Kidney (tissue), 14 donors: ENCODE data around the gene OLIG2. TPM values are rescaled to one million over a fixed set of nuclear protein-coding genes. Genes with fewer than 3 reads are reported as not detected.

Experiments used
- DNase-seq, 5 donors: peaks; one replicate each; pipeline ENCODE4 v3.0.0-alpha.2; 2013 to 2020
- FAIRE-seq: peaks from 2 replicates; lab custom pipeline; 2012; peaks lifted over from hg19 to GRCh38; lab: Jason Lieb, UNC
- H3K27ac ChIP-seq, 2 donors: one replicate each; pipeline ENCODE4 v1.7.0; 2013; ENCODE audit warnings: low read depth in 2 of 2, low read length in 2 of 2, inconsistent platforms in 1 of 2
- H3K27me3 ChIP-seq: one replicate; pipeline ENCODE4 v1.7.1; 2013; ENCODE audit warnings: low read length, inconsistent platforms; ENCODE audit not compliant: control insufficient read depth, insufficient read depth
- H3K36me3 ChIP-seq, 3 donors: one replicate each; pipeline versions ENCODE4 v1.7.0 to v1.7.1; 2013; ENCODE audit warnings: low read length in 3 of 3, control low read depth in 1 of 3, inconsistent platforms in 1 of 3; ENCODE audit not compliant: insufficient read depth in 3 of 3, control insufficient read depth in 2 of 3
- H3K4me1 ChIP-seq, 3 donors: one replicate each; pipeline versions ENCODE4 v1.7.0 to v1.7.1; 2013; ENCODE audit warnings: low read length in 3 of 3, inconsistent platforms in 1 of 3, low read depth in 1 of 3; ENCODE audit not compliant: control insufficient read depth in 2 of 3, insufficient read depth in 2 of 3
- H3K4me3 ChIP-seq, 3 donors: one replicate each; pipeline versions ENCODE4 v1.7.0 to v1.8.1; 2013; ENCODE audit warnings: low read length in 3 of 3, control low read depth in 1 of 3, inconsistent platforms in 1 of 3
- H3K9ac ChIP-seq, 3 donors: one replicate each; pipeline versions ENCODE4 v1.7.0 to v1.7.1; 2013; ENCODE audit warnings: low read length in 3 of 3, control low read depth in 1 of 3, inconsistent platforms in 1 of 3
- H3K9me3 ChIP-seq, 3 donors: one replicate each; pipeline versions ENCODE4 v1.7.0 to v1.7.1; 2013; ENCODE audit warnings: low read length in 3 of 3, control low read depth in 1 of 3, inconsistent platforms in 1 of 3; ENCODE audit not compliant: control insufficient read depth in 2 of 3, insufficient read depth in 1 of 3
- CTCF ChIP-seq: IDR thresholded peaks from 3 replicates; pipeline ENCODE4 v1.5.1; 2012; ENCODE audit warnings: mild to moderate bottlenecking, moderate library complexity, borderline replicate concordance; ENCODE audit not compliant: insufficient read depth; ENCODE audit errors: extremely low read depth
- intact Hi-C: fragments of 100-400 bp; cut with DNase I; formaldehyde crosslinking; loops from one replicate; pipeline ENCODE4 v1.11.1; 2022
- polyA plus RNA-seq: library from polyadenylated mRNA; stranded (reverse); fragments of 350-450 nt; fragmentation: Illumina TruSeq; extraction: RNeasy Lipid Tissue Mini Kit (QIAGEN cat#74804); gene quantifications from one replicate; pipeline ENCODE4 v1.2.3, GENCODE V29; 2014; ENCODE audit warnings: low read depth, low replicate concordance; ENCODE audit not compliant: insufficient read depth
- total RNA-seq: library from RNA; stranded (reverse); fragmentation: NEBNext Ultra II Directional; extraction: Animal tissue kit (Norgen Biotek cat#: 25700); gene quantifications from one replicate; pipeline ENCODE4 v1.2.1, GENCODE V29; 2021
- donor health status: control.
- donor health status: control.
- donor health status: control.
- donor health status: control.
- donor health status: control.
- donor health status: DM: yes; HTN: yes; CAD: no.
- donor health status: Normal renal cell carcinoma (clear cell type).

OLIG2 gene
- total and polyA plus RNA-seq, 2 donors from 2014 or later = not detected

GRCh38 chr21:33029975-33030461, 4.3 kb downstream of the OLIG2 start:
- no peak for FAIRE-seq
- H3K4me3 ChIP-seq = no peak overlapping the region
- no peak overlapping the region for H3K27ac ChIP-seq
- H3K36me3 ChIP-seq = no peaks in the 10 kb centered on the region
- H3K9me3 ChIP-seq = no peaks in the 10 kb centered on the region
- TF ChIP-seq CTCF = no peak
- H3K4me1 ChIP-seq = peaks cover 0 to 8% (median 0%) of the 10 kb centered on the region in 3 donors
- intact Hi-C loops = no loop called here
- H3K27me3 ChIP-seq = peaks cover 72% of the 10 kb centered on the region
- DNase-seq = no peak
- no peak overlapping the region for H3K9ac ChIP-seq

- Histone ChIP-seq H3K27ac (no peak overlapping the region), H3K36me3 (no peaks in the 10 kb centered on the region), H3K9ac (no peak overlapping the region), H3K27me3 (peaks cover 67% of the 10 kb centered on the region), H3K4me1 (peaks cover 0 to 8% (median 0%) of the 10 kb centered on the region in 3 donors), H3K9me3 (no peaks in the 10 kb centered on the region), H3K4me3 (no peak overlapping the region)
- TF ChIP-seq CTCF = no peak
- intact Hi-C loops = no loop called here
- FAIRE-seq = no peak
- no peak for DNase-seq
Observed at GRCh38 chr21:33030633-33031032, 4.9 kb downstream of the OLIG2 start.

DNA sequence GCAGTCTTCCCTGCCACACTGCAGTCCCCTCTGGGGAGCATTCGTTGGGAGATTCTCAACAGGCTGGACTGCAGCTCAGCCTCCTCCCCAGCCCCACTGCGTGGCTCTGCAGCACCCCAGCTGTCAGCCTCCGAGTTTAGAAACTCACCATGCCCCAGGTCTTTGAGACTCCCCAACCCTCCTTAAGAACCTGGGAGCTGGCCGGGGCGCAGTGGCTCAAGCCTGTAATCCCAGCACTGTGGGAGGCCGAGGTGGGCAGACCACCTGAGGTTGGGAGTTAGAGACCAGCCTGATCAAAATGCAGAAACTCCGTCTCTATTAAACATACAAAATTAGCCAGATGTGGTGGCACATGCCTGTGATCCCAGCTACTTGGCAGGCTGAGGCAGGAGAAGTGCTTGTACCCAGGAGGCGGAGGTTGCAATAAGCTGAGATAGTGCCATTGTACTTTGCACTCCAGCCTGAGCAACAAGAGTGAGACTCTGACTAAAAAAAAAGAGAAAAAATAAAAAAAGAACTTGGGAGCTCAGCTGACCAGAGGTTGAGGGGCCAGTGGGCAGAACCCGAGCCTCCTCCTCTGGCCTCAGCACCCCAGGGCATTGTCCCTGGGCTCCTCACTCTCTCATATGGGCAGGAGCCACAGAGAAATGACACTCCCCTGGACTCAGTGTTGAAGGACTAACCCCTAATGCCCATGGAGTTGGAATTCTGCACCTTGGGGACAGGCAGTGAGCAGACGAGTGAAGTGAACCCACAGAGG, 5.6 kb downstream of the OLIG2 start:
- H3K9me3 ChIP-seq = no peaks in the 10 kb centered on the region
- intact Hi-C loops = no loop called here
- no peak for TF ChIP-seq CTCF
- H3K27ac ChIP-seq = no peak overlapping the region
- FAIRE-seq (no peak), DNase-seq (no peak)
- H3K27me3 ChIP-seq = peaks cover 62% of the 10 kb centered on the region
- no peak overlapping the region for H3K4me3 ChIP-seq
- H3K36me3 ChIP-seq = no peaks in the 10 kb centered on the region
- peaks cover 0 to 5% (median 0%) of the 10 kb centered on the region in 3 donors for H3K4me1 ChIP-seq
- no peak overlapping the region for H3K9ac ChIP-seq
